Left lobe of liver (tissue), 2 donors: ENCODE results near the gene PFDN6. TPM values are rescaled to one million over a fixed set of nuclear protein-coding genes. Genes with fewer than 3 reads are reported as not detected.
"Not testable (repeated sequence)": the region's sequence is repeated elsewhere in the genome, so short reads cannot be mapped to it uniquely, and the experiment has no call there.

ENCODE experiments used
- ATAC-seq: fragments of 200-7000 bp; cut with Tn5 transposase; one replicate; pipeline ENCODE4 v1.9.1; 2020; ENCODE audit warnings: mild to moderate bottlenecking, moderate library complexity
- DNase-seq: peaks from one replicate; pipeline ENCODE4 v3.0.0-alpha.2; 2020; ENCODE audit warnings: low spot score
- total RNA-seq: library from RNA; stranded (reverse); gene quantifications from one replicate; pipeline ENCODE4 v1.2.1, GENCODE V29; 2021
- donor health status: DM: no; HTN: no; CAD: no; lungs with moderate emphysema.
- donor health status: DM: no; HTN: yes; CAD: no.

Gene PFDN6
- total RNA-seq, 1 donor from 2014 or later: 19.2 TPM

DNA sequence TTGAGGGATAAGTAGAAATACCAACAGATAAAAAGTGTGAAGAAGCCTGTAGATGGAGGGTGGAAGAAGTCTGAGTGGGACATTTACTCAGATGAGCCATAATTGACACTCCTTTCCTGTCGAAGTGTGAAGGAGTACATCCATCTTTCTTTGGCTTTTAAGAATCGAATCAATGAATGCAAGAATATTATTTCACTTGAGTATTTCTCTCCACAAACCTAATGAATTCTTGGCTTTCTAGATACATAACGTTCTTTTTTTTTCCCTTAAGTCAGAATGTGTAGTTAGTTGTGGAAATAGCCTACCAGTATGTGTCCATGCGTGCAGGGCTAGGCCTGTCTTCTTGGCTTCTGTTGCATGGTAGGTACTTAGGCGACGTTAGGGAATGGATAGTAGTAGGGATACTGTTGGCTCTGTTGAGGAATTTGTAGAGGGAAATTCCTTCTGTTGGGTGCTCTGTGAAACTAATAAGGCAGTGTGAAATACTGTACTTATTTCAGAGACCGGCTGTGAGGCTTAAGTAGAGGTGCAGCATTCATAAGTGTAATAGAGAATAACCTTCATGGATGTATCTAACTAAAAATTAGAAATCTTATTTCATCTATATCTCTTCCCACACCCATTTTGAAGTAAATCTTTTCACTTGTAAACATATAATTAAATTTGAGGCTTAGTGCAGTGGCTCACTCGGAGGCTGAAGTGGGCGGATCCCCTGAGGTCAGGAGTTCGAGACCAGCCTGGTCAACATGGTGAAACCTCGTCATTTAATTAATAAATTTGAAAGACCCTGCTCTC, 16.1 kb upstream of the PFDN6 start:
- no peak for DNase-seq
- ATAC-seq: no peak

DNA sequence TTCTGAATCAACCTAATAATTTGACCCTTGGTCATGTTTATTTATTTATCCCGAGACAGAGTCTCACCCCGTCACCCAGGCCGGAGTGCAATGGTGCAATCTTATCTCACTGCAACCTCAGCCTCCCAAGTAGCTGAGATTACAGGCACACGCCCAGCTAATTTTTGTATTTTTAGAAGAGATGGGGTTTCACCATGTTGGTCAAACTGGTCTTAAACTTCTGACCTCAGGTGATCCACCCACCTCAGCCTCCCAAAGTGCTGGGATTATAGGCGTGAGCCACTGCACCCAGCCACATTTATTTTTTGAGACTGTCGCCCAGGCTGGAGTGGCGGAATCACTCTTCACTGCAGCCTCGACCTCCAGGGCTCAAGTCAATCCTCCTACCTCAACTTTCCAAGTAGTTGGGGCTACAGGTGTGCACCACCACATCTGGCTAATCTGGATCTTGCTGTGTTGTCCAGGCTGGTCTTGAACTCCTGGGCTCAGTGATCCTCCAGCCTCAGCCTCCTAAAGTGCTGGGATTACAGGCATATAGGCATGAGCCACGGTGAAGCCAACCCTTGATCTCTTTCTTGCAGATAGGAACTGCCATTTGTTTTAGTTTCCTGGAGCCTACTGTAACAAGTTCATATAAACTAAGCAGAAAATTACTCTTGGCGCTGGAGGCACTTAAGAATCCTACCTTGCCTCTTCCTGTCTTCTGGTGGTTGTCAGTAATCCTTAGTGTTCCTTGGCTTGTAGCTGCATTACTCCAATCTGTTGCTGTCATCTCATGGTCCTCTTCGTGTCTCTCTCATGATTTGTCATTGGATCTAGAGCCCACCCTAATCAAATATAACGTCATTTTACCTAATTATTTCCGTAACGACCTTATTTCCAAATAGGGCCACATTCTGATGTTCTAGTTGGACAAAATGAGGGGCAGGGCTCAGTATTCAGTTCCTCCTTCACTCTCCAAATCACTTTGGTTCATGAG, 15.2 kb upstream of the PFDN6 start:
- DNase-seq (no peak), ATAC-seq (no peak)

DNA sequence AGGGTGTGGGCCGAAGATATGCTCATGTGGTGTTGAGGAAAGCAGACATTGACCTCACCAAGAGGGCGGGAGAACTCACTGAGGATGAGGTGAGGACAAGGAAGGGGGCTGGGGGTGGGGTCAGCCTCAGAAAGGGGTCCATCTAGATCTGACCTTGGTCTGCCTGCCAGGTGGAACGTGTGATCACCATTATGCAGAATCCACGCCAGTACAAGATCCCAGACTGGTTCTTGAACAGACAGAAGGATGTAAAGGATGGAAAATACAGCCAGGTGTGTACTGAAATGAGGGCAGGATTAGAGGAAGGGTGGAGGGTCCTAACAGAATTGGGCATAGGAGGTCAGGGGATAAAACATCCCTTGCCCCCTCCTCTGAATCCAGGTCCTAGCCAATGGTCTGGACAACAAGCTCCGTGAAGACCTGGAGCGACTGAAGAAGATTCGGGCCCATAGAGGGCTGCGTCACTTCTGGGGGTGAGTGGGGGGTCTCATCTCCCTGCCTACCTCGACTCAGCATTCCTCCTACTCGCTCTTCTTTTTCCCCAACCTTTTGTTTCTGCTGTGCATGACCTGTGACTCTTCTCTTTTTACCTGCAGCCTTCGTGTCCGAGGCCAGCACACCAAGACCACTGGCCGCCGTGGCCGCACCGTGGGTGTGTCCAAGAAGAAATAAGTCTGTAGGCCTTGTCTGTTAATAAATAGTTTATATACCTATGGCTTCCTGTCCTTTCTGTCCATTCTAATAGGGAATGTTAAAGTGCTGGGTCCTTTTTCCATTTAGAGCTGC, 13.4 kb upstream of the PFDN6 start:
- not testable (repeated sequence) for ATAC-seq, DNase-seq

DNA sequence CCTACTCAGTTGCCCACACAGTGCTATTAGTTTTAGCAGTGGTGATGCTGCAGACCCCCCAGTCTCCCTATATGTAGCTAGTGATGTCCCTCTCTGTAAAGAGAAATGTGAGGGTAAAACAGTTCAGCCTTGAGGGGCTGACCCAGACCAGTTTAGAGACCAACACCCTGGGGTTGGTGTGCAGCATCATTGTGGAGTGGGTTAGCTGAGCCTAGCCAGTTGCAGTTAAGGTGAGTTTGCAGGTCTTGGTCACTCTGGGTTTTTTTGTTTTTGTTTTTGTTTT, 12.9 kb upstream of the PFDN6 start:
- DNase-seq (no peak), ATAC-seq (no peak)

DNA sequence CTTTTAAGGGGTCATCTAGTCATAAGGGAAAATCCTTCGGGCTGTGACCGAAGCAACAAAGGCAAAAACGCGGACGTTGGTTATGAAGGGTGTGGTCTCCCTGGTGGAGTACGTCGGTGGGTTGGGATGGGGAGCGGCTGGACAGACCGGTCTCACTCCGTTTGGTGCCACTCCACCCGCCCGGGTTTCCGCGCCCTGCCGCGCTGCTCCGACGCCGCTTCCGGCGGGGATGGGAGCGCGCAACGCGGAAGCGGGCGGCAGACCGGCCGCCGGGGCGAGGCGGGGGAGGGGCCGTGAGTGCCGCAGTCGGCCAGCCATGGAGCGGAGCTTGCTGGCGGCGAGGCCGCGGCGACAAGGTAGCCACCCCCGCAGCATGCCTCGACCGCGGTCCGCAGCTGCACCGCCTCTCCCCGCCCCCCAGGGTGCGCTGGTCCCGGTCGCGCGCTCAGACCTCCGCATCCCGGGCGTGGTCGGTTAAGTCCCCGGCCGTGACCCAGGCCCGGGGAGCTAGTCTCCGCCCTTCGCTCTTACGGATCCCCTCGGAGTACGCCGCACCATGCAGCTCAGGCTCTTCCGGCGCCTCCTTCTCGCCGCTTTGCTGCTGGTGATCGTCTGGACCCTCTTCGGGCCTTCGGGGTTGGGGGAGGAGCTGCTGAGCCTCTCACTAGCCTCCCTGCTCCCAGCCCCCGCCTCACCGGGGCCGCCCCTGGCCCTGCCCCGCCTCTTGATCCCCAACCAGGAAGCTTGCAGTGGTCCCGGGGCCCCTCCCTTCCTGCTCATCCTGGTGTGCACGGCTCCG, 12.3 kb upstream of the PFDN6 start, which contains the start of gene B3GALT4:
Gene B3GALT4, plus strand, starts transcription at position 260 of the 799 bp plus-strand sequence. Its CDS starts 297 bp downstream, at position 557.
- ATAC-seq (peak; percentile 56), DNase-seq (peak; percentile 59)

DNA sequence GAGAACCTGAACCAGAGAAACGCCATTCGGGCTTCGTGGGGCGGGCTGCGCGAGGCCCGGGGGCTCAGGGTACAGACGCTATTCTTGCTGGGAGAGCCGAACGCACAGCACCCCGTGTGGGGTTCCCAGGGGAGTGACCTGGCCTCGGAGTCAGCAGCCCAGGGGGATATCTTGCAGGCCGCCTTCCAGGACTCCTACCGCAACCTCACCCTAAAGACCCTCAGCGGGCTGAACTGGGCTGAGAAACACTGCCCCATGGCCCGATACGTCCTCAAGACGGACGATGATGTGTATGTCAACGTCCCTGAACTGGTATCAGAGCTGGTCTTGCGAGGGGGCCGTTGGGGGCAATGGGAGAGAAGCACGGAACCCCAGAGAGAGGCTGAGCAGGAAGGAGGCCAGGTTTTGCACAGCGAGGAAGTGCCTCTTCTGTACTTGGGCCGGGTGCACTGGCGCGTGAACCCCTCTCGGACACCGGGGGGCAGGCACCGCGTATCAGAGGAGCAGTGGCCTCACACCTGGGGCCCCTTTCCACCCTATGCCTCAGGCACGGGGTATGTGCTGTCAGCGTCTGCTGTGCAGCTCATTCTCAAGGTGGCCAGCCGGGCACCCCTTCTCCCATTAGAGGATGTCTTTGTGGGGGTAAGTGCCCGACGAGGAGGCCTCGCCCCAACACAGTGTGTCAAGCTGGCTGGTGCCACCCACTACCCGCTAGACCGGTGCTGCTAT, 11.6 kb upstream of the PFDN6 start:
- DNase-seq: no peak
- ATAC-seq: no peak

DNA sequence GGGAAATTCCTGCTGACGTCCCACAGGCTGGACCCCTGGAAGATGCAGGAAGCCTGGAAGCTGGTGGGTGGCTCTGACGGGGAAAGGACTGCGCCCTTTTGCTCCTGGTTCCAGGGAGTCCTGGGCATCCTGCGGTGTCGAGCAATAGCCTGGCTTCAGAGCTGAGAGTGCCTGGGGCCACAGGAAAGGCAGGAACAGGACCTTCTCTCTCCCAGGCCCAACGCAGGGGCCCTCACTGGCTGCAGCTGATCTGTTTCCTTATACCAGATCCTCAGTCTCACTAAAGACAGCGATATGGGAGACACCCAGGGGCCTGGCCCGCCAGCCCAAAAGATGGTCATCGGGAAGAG, 11.0 kb upstream of the PFDN6 start:
- DNase-seq: no peak
- ATAC-seq: no peak

DNA sequence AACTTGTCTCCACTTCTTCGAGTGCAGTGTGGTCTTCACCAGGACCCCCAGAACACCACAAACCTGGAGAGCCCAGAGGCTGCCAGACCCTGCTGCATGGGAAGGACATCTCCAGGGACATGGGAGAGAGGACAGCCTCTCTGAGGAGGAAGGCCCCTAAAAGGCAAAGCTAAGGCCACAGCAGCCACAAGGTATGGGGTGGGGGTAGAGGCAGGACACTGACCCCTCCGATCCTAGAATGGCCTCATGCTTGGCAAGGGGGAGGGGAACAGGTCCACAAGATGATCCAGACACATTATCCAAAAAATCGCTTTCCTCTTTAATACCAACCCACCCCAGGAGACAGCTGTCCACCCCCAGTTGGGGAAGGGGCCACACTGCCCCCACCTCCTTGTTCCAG, 10.6 kb upstream of the PFDN6 start:
- DNase-seq: no peak
- ATAC-seq: no peak

DNA sequence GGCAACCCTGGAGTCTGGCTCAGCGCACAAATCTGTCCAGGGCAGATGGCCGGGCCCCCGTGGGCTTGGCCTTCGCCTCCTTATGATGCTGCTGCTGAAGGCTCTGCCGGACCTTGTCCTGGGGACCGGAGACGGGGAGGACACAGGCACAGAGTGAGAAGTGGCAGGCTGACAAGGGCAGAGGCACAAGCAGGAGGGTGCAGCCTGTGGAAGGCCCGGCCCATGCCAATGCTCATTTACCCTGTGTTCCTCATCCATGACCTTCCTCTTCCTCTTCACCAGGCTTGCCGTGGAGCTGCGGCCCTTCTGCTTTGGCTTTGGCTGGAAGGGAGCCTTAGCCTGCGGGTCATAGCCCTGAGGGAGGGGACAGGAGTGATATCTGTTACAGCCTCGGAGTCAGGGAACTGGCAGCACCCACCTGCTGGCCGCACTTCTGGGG, 10.1 kb upstream of the PFDN6 start:
- DNase-seq (no peak), ATAC-seq (peak; percentile 11)

DNA sequence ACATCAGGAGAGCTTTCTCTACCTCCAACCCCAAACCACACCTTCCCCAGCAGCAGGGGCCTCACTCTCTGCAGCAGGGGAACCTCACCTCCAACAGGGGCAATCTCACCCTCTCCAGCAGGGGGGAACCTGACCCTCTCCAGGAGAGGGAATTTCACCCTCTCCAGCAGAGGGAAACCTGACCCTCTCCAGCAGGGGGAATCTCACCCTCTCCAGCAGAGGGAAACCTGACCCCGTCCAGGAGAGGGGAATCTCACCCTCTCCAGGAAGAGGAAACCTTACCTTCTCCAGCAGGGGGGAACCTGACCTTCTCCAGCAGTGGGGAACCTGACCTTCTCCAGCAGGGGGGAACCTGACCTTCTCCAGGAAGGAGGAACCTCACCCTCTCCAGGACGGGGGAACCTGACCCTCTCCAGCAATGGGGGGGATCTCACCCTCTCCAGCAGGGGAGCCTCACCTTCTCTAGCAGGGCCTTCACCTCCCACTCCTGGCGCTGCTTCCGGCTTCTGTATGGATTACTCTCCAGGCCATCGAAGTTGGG, 9.4 kb upstream of the PFDN6 start:
- ATAC-seq: peak; percentile 47

DNA sequence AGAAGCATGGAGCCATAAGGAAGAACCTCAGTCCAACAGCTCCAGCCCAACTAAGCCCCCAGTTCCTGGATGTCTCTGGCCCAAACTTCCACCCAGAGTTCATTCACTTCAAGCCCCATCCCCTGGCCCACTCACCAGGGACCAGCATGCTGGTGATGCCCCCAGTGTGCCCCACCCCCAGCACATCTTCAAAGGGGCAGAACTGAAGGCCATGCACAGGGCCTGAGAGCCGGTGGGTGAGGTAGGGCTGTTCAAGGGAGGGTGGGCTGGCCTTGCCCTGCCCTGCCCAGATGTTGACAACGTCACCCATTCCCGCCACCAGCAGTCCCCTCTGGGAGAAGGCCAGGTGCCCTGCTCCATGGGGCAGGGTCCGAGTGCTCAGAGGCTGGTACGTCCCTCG, 8.9 kb upstream of the PFDN6 start:
- DNase-seq: no peak

More for the DNA sequence above, 9.4 kb upstream of the PFDN6 start:
- DNase-seq: no peak

DNA sequence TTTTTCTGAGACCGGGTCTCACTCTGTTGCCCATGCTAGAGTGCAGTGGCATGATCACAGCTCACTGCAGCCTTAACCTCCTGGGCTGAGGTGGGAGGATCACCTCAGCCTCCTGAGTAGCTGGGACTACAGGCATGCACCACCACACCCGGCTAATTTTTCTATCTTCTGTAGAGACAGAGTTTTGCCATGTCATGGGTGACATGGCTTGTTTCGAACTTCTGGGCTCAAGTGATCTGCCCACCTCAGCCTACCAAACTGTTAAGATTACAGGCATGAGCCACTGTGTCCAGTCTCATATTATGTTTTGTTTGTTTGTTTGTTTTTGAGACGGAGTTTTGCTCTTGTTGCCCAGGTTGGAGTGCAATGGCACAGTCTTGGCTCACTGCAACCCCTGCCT, 4.2 kb upstream of the PFDN6 start:
- not testable (repeated sequence) for DNase-seq, ATAC-seq

More for the DNA sequence above, 8.9 kb upstream of the PFDN6 start:
- ATAC-seq: no peak

DNA sequence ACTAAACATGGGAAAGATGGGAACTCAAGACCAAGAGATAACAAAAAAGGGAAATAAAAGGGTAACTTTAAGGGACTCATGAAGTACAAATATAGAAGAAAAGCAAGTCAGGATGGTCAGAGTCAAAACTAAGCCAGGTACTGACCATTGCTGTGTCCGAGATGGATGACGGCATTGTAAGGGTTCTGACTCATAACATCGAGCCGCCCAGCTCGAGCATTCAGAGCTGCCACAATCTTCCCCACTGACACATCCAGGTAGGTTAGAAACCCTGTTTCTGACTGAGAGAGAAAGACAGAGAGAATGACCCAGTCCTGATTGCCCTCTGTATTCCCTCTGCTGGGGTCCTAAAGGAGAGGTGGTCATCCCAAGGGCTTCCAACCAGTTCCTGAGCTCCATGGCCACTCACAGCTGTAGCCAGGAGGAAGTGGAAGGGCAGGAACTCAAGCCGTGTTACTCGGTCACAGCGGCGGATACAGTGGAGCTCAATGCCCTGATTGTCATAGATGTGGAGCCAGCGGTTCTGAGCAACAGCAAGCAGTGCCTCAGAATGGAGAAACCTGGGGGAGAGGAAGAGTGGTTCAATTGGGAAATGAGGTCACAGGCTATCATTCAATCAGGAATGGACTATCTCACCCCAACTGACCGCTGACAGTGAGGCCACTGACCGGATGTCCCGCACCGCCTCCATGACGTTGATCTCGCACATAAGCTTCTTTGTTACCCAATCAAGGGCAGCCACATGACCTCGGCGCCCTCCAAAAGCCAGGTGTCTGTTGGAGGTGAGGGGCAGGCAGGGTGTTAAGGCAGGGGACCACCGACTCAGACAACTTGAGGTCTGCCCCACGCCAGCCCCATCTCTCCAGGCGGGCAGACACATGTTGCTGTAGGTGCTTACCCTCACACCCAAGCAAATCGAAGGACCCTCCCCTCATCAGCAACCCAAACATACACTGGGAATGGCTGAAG, 2.2 kb upstream of the PFDN6 start:
- DNase-seq (no peak), ATAC-seq (no peak)

DNA sequence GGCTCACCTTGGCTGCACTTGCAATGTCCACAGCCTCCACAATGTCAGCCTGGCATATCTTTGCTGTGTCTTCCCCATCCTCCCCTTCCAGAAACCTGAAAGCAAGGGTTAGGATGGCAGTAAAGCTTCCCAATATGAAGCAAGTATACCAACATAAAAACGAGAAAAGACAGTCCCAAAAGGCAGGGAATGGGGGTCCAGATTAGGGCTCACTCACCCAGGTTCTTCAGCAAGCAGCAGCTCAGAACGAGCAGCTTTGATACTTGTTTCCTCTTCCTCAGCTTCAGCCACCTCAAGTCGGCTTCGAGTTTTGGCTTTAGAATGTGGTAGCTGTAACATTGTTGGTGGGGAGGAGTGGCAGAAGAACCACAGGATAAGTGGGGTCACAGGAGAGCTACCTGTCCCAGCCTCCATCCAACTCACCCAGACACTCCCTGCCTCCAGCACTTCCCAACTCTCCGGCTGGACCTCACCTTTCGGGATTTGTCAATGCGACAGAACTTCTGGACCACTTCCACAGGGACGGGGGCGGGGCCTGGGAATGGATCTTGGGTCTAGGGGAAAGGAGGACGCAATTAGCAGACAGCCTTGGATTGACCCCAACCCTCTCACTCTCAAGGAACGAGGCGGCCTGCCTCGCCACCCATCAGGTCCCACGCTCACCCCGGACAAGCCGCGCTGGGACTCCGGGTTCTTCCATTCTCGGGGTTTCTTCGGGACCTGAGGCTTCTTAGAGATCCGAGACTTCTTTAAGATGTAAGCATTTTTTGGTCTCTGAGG, 1.1 kb upstream of the PFDN6 start:
- ATAC-seq (no peak), DNase-seq (no peak)

DNA sequence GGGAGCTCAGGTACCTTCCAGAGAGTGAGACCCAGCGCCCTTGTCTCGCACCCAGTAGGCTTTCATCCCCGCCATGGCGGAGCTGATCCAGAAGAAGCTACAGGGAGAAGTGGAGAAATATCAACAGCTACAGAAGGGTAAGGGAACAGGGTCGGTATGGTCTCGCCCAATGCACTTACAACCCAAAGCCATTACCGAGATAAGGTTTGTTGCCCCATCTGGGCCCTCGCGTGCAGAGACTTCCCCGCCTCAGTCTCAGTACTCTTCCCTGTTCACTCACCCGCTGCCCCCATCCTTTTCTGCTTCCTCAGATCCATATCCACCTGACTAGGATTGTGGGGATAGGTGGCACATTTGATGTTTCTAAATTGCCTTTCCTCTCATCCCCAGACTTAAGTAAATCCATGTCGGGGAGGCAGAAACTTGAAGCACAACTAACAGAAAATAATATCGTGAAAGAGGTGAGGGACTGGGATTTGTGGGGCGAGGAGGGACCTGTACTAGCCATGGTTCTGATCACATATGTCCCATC, 449 bp downstream of the PFDN6 start:
- DNase-seq: no peak
- peak; percentile 15 for ATAC-seq

DNA sequence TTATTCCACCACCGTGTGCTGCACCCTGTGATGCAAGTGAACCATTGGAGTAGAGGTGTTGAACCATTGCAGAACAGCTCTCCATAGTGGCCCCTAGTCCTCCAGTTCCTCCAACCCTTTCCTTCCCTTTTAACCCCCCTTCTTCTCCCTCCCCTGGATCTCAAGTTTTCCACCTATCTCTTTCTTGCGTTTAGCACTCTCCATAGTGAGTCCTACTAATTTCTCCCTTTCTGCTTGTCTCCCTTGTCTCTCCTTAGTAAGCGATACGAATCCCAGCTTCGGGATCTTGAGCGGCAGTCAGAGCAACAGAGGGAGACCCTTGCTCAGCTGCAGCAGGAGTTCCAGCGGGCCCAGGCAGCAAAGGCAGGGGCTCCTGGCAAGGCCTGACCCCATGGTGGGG, 1.1 kb downstream of the PFDN6 start:
- ATAC-seq (no peak), DNase-seq (no peak)
